GM19351 (cell line): ENCODE results near the gene SLC22A12.

Experiments
- ATAC-seq: cut with Tn5 transposase; IDR thresholded peaks from one replicate; pipeline ENCODE4 v1.9.1; 2021; ENCODE audit warnings: mild to moderate bottlenecking, moderate library complexity; ENCODE audit not compliant: unreplicated experiment

Gene SLC22A12

GRCh38 chr11:64642871-64643255, 51.8 kb downstream of the SLC22A12 start:
- ATAC-seq, result no peak

- no peak for ATAC-seq
Observed at GRCh38 chr11:64643256-64643881, 52.3 kb downstream of the SLC22A12 start.

DNA sequence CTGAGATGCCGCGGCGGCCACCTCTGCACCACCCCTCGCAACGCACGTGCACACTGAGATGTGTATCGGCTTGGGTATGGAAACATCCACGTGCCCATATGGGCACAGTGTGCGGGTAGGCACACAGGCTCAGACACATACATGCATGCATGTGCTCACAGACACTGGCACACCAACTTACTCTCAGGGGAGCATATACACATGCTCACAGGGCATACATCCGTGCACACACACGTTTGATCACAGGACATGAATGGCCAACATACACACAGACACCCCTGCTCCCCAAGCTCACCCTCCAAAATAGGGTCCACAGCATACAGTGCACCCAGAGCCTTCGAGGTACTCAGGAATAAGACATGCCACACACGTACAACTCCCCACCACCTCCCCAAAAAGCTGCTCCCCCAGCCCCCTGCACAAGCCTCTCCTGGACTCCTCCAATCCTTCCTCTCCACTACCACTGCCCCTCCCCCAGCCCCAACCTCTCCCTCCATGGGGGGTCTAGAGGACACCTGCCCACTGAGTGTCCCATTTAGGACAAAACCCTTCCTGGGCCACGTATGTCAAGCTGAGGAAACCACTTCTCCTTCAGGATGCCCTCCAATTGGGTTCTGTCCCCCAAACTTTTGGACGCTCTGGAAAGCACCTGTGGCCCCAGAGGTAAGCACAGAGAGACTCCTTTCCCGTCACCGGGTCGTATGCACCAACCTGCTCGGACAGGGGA, 53.1 kb downstream of the SLC22A12 start:
- ATAC-seq, result no peak

- no peak for ATAC-seq
Observed at GRCh38 chr11:64644647-64645275, 53.7 kb downstream of the SLC22A12 start.

- no peak for ATAC-seq
Observed at GRCh38 chr11:64647019-64647779, 56.2 kb downstream of the SLC22A12 start.

DNA sequence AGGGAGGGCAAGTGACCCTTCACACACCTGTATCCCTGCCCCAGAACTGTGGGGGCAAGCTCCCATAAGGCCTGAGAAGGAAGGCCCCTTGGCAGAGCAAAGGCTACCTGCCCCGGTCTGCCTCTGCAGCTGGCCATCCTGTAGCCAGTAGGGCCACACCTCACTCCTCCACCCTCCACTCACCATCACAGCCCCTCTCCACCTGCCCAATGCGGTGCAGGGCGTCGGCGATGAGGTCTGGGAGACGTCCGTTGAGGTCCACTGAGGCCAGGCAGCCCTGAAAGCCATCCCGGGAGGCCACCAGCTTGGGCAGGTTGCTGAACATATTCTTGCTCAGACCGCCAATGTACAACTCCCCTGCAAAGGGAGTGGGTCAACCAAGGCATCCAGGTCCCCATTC, 57.5 kb downstream of the SLC22A12 start:
- no peak for ATAC-seq

DNA sequence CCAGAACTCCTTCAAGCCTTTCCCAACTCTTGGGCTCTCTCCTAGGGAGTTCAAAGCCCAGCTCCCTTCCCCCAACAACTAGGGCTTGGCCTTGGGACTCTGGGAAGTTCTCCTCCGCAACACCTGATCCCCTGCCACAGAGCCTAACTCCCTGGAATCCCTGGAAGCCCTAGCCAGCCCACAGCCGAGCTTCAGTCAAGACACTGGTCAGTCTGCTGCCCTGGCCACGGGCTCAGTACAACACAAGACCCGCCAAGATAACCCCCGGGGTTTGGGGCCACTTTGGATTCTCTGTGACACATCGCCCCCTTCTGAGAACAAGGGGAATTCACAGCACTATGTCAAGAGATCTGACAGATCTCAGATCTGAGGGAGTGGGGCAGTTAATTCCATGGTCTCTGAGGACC, 58.3 kb downstream of the SLC22A12 start:
- ATAC-seq, result no peak

DNA sequence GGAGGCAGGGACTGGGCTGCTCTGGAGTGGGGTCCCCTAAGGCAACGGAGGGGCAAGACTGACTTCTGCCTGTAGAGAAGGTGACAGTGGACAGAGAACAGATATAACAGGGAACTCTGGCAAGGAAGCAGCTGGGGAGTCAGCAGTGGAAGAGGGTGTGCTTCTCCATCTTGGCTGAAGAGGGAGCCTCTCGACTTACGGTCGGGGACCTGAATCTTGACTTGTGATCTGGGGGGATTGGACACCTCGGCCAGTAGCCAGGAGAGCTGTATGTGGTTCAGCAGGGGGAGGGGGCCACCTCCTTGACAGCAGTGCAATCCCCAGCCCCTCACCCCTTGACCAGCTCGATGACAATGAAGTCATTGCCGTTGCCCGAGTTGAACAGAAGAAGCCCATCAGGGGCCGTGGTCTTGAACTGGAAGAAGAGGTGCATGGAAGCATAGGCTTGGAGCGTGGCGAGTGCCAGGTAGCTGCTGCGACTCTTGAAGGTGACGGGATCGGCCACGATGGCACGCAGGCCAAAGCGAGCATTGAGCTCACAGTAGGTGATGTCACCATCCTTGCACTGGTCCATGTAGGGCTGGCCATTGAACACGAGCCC, 60.0 kb downstream of the SLC22A12 start:
- ATAC-seq, result no peak
